GM21515 (cell line): ENCODE measurements around the gene IRF2.
A peak's percentile ranks its signal among the peaks of the same experiment; 100 is the strongest.

ENCODE experiments used
- ATAC-seq: cut with Tn5 transposase; IDR thresholded peaks from one replicate; pipeline ENCODE4 v1.9.1; 2021; ENCODE audit not compliant: unreplicated experiment

IRF2 gene

DNA sequence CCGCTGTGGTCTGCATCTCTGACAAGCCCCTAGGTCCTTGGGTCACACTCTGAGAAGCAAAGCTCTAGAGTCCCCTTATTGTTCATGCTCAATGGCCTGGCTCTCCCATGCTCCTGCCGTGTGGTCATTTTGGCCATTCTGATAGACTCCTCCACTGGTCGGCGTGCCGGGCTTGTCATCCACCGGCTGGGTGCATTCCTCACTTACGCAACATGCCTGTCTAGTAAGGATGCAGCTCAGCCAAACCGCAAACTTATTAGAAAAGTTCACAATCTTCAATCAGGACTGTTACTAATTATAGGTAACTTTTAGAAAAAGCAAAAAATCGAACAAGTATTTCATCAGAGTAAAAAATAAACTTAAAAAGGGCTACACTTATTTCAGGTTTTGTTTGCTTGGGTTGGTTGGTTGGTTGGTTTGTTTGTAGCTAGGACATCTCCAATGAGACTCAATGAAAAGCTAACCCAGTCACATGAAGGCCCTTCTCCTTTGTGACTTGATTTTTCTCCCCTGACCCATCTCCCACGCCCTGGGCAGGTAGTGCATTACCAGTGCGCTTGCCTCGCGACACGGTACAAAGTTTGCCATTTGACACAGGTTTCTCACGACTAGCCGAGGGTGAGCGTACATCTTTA, 41.0 kb downstream of the IRF2 start:
- no peak for ATAC-seq

DNA sequence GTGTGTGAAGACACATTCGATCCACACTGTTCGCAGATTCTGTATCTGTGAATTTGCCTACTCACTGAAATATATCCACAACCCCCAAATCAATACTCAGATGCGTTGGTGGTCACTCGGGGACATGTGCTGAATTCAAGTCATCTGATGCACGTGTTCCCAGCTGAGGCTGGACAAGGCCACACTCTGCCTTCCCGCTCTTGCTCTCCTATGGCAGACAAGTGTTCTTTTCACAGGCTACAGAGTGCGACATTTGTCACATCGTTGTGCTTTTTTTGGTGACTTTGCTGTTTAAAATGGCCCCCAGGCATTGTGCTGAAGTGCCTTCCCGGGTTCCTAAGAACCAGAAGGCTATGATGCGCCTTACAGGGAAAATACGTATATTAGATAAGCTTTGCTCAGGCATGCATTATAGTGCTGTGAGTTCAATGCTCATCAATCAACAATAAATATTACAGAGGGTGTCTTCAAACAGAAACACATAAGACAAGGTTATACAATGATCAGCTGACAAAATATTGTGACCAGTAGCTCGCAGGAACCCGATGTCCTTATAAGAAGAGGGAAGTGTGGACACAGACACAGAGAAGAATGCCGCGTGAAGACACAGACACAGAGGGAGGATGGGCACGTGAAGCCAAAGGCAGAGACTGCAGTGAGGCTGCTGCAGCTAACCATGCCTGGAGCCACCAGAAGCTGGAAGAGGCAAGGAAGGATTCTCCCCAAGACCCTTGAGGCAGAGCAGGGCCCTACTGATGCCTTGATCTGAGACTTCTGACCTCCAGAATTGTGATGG, 42.0 kb downstream of the IRF2 start:
- ATAC-seq = no peak

DNA sequence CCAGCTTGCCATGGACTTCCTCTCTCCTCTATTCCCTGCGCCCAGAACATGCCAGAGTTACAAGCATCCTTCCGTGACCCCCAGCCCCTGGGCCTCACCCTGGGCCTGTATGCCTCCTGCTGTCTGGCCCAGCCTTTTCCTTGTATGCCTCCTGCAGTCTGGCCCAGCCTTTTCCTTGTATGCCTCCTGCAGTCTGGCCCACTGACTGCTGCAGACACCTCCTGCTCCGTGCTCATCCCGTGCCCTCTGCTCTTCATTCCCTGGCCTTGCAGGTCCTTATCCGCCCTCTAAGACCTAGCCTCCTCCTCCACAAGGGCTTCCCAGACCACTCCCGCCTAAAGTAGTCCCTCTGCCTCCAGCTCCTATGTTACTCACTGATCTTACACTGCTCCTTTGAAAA, 44.2 kb downstream of the IRF2 start:
- ATAC-seq = no peak

DNA sequence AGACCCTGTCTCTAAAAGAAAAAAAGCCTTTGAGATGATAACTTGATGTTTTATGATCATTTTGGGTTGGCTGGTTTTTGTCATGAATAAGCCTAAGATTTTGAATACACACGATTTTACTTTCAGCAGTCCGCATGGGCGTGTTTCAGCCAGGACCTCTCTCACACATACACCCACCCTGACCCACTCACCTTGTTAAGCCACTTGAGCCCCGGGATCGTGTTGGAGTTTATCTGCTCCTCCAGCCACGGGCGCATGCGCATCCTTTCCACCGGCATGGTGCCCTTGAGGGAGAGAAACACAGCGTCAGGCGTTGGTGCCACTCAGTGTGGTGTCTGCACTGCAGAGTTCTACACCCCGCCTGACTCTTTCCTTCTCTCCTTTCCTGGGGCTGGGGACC, 45.6 kb downstream of the IRF2 start:
- no peak for ATAC-seq

DNA sequence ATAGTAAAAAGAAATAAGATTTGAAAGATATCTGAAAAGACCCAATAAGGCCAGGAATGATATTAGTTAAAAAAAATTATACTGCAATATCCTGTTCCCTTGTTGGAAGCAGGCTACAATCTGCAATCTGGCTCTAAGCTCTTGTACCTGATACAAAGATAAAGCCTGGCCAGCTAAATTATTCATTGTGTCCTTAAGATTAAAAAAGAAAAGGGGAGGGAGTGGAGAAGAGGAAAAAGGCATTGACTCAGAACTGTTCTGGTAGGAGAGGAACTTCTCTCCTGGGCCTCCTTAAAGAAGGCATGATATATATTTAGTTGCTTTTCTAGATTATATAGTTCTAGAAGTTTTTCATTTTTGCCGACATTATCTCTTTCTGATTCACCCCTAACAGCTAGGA, 46.7 kb downstream of the IRF2 start:
- no peak for ATAC-seq

DNA sequence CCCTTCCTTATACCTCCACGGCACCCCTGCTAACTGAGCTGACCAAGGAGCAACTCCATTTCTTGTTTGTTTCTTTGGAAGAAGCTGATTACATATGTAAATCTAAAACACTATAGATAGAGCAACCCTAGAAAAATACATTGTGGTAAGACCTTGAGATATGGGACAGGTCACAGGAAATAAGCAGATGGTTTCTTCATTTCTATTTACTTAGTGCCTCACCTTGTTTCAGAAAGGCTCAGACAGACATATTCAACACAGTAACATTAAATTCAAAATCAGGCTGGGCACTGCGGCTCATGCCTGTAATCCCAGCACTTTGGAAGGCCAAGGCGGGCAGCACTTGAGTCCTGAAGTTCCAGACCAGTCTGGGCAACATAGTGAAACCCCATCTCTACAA, 47.3 kb downstream of the IRF2 start:
- ATAC-seq = no peak

DNA sequence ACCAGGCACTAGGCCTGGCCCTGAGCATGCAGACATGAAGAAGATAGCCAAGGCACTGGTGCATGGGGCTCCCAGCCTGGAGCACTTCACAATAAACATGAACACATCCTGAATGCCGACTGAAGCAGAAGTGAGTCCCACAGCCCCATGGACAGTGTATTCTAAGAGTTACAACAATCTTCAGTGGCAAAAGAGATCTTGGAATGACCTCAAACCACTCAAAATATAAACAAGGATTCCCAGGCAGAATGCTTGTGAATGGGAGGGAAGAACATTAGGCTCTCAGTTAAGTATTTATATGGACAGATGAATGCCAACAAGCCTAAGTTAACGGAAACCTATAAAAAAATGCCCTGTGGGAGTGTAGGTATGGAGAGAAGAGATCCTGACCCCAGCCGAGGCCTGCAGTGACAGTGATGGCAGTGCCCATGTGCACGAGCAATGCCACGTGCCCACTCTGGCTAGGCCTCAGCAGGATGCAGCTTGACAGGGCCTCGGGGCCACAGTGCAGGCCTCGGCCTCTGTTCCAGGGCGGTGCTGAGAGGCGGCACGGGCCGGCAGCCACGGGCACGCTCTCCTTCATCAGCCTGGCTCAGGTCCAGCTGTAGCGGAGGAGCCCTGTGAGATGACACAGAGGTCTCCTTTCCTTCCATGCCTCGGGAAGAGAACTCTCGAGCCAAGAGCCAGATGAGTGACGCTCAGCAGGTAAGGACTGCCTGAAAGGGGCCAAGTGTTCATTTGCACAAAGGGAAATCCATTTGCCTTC, 49.2 kb downstream of the IRF2 start:
- no peak for ATAC-seq

DNA sequence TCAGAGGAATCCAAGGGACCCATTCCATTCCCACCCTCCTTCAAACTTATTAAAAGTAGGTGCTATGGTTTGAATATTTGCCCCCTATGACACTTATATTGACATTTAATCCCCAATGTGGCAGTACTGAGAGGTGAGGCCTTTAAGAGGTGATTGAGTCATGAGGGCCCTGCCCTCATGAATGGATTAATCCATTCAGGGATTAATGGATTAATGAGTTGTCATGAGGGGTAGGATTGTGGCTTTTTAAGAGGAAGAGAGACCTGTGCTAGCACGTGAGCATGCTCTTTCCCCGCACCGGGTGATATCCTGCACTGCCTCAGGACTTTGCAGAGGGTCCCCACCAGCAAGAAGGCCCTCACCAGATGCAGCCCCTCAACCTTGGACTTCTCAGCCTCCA, 50.1 kb downstream of the IRF2 start:
- ATAC-seq = no peak

DNA sequence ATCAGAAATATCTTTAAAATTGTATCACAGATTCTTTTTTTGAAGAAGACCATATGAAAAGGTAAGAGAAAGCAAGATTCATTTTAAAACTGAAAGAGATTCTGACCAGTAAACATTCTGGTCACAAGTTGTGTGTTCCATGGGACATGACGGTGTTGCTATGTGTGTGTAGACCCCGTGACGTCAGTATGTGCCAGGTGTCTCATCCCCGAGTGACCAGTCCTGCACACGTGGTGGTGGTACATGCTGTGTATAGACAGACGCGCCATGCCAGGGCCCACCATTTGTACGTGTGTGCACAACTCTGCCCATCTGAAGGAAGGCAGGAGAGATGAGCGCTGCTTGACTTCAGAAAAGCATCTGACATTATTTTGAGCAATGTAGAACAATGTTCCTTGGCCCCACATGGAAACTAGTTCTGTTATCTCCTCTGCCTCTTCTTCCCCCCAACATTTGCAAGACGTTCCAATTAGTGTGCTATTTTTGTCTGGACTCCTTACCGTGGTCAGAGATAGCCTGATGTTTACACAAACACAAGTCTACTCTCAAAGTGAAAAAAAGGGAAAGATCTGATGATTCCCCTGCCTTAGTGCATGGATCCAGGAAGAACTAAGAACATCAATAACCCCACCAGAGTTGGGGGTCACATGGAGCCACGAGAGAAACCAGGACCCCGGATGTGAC, 51.2 kb downstream of the IRF2 start:
- ATAC-seq = no peak

DNA sequence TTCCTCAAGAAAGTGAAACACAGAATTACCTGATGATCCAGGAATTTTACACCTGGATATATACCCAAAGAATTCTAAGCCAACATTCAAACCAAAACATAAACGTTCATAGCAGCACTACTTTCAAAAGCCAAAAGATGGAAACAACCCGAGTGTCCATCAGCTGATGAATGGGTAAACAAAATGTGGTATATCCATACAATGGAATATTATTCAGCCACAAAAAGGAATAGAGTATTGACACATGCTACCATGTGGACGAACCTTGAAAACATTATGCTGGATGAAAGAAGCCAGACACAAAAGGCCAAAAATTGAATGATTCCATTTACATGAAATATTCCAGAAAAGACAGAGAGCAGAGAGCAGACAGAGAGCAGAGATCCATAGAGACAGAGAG, 52.0 kb downstream of the IRF2 start:
- ATAC-seq = no peak

DNA sequence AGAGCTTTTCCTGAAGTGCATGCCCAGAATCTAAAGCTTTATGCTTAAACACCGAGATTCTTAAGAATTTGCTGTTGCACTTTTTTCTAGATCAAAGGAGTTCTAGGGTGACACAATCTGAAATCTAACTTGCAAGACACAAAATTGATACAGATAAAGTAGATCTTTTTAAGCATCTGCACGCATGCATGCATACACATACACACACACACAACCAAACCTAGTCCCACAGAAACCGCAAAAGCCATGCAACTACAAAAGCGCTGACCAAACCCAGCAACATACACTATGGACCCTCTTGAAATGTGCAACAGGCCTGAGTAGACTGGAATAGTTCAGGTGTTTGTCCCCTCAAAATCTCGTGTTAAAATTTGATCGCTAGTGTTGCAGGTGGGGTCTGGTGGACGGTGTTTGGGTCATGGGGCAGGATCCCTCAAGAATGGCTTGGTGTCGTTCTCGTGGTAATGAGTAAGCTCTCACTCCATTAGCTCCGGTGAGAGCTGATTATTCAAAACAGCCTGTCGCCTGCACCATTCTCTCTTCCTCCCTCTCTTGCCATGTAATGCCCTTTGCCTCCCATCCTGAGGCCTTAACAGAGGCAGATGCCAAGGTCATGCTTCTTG, 52.7 kb downstream of the IRF2 start:
- ATAC-seq = peak; percentile 34

DNA sequence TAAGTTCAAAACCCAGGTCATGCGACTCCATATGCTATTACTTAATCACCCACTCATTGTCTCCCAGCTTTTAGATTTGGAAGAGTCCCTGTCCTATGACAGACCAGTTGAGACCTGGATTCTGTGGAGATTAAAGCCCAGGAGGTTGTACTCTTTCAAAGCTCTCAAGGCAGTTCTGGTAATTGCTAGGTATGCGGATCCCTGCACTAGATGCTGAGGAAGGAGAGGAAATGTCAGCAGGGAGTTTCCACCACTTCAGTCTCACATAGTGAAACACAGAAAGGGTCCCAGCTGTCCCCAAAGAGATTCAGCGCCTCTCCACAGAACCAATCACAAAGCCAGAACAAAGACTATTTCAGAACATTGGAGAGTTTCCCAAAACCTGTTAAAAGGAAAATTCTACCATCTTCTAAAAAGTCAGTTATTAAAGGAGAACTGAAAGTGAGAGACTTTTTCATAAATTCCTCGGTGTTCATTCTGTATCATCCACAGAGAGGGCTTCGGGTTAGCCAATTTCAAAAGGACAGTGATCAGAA, 53.4 kb downstream of the IRF2 start:
- ATAC-seq = peak; percentile 45

DNA sequence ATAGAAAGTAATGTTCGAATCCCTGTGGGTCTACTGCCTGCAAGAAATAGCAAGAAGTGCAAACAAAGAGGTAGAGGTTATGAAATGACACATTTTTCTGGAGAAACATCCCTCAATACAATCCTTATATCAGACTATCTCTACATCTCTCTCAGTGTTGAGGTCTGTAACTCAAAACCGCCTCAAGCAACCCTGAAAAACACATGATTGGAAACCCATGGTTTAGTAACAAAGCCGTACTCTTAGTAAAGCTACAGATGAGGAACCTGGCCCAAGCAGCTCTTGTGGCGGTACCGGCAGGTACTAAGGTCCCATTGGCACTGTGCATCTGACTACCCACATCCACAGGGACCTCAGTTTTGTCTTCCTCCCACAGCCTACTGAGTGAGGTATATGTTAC, 53.9 kb downstream of the IRF2 start:
- no peak for ATAC-seq

DNA sequence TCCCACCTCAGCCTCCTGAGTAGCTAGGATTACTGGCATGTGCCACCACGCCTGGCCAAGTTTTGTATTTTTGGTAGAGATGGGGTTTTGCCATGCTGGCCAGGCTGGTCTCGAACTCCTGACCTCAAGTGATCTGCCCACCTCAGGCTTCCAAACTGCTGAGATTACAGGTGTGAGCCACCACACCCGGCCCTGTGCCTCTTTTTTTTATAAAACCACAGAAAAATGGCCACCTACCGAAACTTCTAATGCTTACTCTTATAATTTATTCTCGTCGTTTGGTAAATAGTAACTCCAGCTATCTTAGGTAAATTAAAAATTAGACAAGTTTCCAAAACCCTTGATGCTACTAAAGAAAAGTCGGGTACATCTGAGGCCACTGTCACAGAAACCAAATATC, 54.4 kb downstream of the IRF2 start:
- ATAC-seq = no peak

DNA sequence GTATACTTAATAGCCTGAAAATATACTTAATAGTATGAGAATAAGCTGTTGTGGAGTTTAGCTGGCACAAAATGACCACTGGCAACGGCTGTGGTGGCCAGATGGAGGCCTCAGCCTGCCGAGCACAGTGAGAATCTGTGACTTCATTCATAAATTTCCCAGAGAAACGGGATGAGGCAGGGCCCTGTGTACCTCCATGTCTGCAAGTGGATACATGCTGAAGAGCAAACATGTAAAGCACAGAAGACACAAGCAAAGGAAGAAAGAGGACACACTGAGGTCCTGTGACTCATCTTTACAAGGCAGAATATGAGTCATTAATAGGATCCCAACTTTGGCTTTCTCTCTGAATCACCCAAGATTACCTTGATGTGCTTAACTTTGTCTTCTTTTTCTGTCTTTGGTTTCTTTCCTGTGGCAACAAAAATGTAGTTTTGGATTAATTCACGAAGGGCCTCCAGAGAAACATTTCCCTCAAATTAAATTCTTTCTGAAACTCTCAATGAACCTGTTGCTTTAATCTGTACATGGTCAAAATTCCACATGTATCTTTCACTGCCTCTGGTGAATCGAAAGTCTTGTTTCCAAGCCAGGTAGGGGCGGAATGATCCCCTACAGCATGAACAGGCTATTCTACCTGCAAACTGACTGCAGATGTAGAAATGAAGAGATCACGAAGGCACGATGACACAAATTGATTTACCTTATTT, 56.4 kb downstream of the IRF2 start:
- ATAC-seq = no peak

DNA sequence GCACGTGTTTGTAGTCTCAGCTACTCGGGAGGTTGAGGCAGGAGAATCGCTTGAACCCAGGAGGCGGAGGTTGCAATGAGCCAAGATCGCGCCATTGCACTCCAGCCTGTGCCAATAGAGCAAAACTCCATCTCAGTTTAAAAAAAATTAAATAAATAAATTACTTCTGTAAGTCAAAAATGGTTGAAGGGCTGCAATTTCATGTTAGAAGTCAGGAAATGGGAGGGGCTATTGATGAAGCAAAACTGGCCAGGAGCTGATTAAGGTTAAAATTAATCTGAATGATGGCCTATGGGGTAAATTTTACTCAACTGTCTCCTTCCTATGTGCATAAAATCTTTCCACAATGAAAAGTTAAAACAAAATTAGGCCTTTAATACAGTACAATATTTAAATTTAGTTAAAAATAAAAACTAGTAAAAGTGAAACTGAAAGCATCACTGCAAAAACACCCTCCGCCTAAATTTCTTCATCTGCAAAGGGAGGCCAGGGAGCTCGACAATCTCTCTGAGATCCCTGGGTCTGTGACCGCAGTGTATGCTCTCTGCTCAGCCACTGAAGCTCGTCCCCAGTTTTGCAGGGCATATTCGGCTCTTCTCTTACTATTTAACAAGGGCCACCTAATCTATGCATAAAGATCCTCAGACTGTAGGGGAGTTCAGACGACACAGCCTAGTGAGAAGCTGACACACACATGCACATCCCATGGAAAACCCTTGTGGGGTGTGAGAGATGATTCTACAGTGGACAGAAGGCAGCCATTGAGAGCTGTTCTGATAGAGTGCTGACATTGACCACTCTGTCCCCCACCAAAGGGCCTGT, 57.2 kb downstream of the IRF2 start:
- ATAC-seq = peak; percentile 47

DNA sequence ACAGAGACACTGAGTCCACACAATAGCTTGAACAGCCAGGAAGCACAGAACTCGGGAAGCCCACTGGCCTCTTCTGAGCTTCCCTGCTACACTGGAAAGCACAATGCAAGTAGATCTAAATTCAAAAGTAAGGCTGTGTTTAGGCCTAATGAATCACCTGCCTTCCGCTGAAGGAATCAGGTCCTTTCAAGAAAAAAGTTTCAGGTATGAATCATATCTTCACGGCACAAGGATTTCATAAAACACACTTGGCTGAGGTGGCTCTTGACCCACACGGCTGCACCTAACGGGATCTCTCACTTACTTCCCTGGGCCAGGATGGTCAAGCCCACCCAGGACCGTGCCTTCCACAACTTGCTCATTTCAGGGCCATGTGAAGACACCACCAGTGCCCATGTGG, 59.3 kb downstream of the IRF2 start:
- ATAC-seq = no peak

DNA sequence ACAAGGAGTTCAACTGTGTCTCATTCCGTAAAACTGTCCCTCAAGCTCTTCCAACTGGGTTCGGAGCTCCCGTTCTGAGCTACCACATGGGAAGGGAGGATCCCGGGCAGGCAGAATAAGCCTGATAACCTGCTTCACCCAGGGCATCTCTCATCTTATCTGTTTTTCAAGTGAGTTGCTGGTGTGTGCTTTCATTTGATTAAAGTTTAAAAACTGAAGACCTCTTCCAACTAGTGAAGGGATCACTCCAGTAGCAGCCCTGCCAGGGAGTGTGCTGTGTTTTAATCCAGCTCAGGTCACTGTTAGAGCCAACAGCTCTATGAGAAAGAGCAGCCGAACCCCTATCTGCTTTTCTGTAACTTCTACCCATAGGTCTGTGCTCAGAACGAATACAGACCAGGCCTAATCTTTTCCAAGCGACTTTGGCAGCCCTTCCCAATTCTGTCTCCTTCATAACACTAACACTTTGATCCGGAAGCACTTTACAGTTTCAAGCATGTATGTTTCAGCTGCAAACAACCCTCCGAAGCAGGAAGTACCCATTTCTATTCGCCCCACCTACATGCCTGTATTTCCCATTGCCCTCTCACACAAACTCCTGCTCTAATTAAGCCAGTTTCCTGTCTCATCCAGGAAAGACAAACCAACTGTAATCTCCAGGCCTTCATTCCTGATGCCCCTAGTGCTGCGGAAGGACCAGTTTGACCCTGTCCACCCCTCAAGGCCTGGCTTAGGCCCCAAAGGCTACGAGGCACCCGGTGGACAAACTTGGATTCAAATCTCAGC, 60.9 kb downstream of the IRF2 start:
- no peak for ATAC-seq

DNA sequence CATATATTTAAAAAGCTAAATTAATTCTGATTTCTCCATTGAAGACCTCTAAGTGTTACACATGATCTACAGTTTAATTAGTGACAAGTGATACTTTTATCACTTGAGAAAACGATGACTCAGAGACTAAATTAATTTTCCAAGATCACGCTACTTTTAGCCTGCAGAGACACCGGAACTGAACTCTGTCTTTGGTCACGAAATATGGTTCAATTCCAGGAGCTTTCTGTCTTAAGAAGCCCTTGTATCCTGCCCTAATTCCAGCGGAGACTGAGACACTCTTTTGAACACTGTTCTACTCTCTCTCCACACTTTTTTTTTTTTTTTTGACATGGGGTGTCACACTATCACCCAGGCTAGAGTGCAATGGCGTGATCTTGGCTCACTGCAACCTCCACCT, 63.6 kb downstream of the IRF2 start:
- no peak for ATAC-seq
